GM21737 (cell line): Measurements from ENCODE around the gene SLIRP.
"Not testable (repeated sequence)": the region's sequence is repeated elsewhere in the genome, so short reads cannot be mapped to it uniquely, and the experiment has no call there.

ENCODE experiments used
- ATAC-seq: cut with Tn5 transposase; IDR thresholded peaks from one replicate; pipeline ENCODE4 v1.9.1; 2021; ENCODE audit warnings: mild to moderate bottlenecking, moderate library complexity; ENCODE audit not compliant: unreplicated experiment

SLIRP gene

GRCh38 chr14:77707724-77708408, at the start of gene SLIRP, which contains the start of gene ALKBH1:
SLIRP (plus strand) TSS chr14:77708103; CDS start chr14:77708112, 9 bp downstream.
ALKBH1 (minus strand) TSS chr14:77708023; CDS start chr14:77708004, 19 bp downstream.
- ATAC-seq, result peak; percentile 95

DNA sequence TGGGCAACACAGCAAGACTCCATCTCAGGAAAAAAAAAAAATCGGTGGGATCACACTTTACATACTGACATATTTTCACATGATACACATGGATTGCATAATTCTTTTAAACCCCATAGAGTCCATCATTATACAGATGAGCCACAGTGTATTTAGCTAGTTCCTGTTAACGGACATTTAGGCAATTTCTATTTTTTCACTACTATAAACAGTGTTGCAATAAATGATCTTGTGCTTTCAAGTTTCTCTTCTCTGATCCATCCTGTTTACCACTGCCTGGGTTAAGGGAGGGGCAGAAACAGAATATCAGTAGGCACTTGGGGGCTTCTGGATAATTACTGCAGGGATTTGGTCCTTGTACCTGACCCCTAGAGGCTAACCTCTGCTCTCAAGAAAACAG, 48.1 kb upstream of the SLIRP start:
- ATAC-seq, result no peak

- ATAC-seq, result no peak
These were observed 47.1 kb upstream of the SLIRP start for GRCh38 chr14:77660754-77661153.

- not testable (repeated sequence) for ATAC-seq
These were observed 46.3 kb upstream of the SLIRP start for GRCh38 chr14:77661562-77661961.

DNA sequence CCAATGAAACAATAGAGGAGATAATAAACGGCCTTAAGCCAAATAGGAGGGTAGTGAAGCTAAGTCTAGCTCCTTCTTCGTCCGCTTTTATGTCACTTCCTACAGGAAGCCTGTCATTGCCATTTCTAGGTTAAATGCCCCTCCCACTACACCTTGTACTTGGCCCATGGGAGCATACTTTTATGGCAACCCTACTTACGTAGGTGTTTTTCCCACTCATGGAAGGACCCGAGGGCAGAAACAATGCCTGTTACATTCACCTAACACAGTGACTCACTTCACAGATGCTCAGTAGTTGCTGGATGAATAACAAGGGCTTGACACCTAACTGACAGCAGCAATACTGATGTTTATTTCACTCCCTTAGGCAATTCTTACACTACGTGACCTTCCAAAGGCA, 44.6 kb upstream of the SLIRP start:
- ATAC-seq, result no peak

DNA sequence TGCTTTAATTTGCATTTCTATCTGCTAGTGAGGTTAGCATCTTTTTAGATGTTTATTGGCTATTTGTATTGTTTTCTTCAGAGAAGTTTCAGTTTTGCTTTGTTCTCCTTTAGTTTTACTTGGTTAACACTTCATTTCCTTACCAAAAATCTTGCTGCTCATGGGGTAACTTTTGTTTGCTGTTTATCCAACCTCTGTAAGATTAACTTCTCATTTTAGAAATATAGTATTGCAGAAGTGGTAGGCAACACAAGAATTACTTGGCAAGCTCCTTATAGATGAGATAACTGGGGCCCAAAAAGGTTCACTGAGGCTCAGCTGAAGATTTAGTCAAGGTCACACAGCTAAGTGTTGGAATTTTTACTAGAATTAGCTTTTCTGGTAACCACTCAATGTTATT, 40.6 kb upstream of the SLIRP start:
- ATAC-seq, result no peak

DNA sequence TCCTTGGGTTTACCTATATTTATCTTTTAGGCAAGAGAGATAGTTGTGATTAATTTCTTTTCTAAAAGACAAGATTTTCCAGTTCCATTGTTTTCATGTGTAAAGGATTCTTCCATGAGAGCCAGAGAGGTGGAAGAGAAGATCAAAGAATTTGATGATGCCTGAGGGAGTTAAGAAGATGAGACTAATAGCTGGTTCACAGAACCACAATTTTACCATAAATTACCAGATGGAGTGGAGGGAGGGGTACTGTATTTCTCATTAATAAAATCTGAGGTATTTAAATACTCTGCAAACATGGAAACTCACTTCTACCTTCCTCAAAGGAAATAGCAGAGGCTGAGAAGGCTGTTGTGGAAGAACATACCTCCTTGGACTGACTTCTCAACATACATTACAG, 34.7 kb upstream of the SLIRP start:
- no peak for ATAC-seq

- no peak for ATAC-seq
These were observed 33.0 kb upstream of the SLIRP start for GRCh38 chr14:77674931-77675330.

DNA sequence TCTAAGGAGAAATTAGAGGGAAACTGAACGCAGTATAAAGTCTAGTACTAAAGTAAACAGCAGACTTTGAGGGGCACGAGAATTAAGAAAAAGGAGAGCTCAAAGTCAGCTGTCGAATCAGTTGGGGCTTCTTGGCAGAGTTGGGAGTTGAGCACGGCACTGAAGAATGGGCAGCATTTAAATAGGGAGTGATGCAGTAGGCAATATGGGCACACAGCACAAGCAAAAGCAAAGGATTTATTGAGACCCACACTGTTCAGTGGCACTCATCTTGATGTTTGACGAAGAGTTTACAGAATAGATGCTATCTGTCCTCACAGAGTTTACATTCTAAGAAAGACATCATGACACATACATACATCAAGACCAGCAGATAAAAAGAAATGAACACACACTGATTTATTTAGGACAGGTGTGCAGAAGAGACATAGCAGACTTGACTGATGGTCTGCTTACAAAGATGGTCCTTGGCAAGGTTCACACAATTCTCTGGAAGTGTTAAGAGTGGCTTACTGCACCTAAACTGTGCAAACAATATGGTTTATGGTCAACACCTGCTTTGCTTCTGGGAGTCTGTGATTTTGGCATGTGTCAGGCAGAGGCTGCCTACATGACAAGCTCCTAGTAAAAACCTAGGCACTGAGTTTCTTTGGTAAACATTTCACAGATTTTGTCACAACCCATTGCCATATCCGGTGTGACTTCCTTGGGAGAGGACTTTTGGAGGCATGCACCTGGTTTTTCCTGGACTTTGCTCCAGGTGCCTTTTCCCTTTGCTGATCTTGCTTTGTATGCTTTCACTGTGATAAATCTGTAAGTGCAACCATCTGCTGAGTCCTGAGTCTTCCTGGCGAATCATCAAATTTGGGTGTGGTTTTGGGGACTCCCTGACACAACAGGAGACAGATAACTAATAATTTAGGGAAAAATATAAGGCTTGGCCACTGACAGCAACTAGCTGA, 26.4 kb upstream of the SLIRP start:
- ATAC-seq, result no peak

DNA sequence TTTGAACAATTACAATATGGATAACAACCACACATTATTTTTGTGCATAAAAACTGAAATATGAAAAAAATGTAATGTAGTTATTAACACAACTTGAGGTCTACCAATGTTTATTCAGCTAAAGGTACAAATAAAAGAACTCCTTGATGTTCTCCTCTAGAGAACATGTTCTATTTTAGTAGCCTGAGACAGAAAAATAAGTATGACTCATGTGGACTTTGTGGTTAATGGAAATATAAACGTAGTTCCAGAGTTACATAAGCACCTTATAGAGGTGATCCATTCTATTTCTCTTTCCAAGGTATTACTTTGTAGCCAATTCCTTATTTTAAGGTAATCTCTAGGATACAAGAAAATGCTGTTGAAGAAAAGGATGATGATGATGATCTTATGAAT, 25.7 kb upstream of the SLIRP start:
- ATAC-seq, result no peak

DNA sequence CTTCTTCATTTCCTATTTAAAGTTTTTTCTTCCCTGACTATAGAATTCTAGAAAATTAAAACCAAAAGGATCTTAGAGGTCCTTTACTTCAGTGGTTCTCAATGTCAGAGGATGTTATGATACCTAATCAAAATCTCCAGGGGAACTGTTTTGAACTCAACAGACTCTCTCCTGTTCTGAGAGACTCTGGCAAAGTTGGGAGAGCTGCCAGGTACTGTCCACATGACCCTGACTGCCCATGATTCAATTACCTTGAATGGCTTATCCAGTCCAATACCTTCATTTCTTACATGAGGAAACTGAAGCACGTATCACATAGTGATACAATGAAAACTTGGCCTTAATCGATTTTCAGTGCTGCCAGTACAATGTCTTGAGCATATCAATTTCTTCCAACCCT, 16.6 kb upstream of the SLIRP start:
- ATAC-seq, result no peak

GRCh38 chr14:77707355-77707723, 564 bp upstream of the SLIRP start:
- ATAC-seq, result peak; percentile 17

DNA sequence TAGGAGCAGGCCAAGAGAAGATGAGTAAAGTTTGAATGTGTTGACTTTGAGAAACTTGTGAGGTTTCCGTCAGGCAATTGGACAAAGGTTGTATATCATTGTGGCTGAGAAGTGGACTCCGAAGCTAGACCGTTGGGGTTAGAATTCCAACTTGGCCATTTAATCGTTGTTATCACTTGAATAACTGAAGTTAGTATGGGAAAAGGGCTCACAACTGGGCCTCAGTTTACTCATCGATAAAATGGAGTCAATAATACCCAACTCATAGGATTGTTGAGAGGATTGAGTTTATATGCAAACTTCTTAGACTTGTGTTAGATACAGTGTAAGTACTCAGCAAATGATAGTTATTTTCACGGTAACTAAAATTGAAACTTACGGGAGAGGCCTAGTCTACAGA, 846 bp downstream of the SLIRP start:
- ATAC-seq, result no peak

DNA sequence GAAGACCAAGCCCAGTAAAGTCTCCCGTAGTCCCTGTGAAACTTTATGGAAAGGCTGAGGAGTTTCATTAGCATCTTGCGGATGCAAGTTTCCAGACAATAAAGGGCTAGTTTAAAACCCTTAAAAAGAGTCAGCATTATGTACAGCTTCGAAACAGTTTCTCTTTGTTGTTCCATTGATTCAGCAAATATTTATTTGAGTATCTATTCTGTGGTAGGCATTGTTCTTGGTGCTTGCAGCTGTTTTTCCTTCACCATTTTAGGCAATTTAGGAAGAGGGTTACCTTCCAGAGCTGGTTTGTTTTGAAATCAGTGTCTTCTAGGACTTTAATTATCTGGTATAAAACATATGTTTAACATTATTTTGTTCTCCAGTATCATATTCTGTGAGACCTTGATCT, 1.5 kb downstream of the SLIRP start:
- no peak for ATAC-seq

DNA sequence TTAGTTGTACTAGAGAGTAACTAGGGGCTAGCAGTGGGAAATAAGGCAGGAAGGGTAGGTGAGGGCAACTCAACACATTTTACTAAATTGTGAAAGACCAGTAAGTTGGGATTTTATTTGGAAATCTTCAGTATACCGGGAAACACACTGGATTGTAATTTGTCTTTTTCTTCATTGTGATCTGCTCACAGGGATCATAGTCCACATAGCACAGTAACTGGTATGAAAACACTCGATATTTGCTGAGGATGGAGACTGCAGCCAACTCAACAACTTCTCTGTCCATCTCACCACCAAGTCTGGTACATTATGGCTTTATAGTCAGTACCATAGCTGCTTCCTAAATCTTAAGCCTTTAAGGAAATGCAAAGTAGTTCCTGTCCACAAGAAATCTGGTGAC, 2.5 kb downstream of the SLIRP start:
- ATAC-seq, result no peak

- no peak for ATAC-seq
These were observed 7.0 kb downstream of the SLIRP start for GRCh38 chr14:77714926-77715325.

DNA sequence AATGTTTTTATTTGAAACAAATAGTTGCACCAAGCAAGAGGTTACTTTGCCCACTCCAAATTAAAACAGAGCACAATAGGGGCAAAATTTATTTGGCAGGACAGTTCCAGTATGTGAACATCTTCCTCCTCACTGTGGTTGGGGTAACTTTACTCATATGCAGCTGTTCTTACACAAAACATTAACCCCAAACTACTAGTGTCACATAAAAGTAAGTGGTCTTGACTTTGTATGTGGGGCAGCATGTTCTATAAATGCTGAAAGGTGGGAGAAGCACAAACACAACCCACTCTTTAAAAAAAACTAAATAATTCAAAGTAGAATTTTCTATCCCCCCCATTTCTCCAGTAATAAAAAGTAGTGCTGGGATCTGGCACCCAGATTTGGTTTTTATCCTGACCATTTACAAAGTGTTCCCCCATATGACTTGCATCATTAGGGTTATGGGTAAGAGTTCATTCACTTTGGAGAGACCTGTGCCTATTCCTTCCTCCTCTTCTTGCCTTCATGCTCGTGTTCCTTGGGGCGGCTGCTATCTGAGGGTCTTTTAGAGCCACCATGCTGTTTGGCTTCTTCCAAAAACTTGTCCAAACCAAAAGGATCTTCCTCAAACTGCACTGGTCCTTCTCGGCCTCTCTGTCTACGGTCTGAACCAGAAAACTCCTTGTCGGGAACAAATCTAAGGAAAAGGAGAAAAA, 9.9 kb downstream of the SLIRP start:
- ATAC-seq, result no peak

DNA sequence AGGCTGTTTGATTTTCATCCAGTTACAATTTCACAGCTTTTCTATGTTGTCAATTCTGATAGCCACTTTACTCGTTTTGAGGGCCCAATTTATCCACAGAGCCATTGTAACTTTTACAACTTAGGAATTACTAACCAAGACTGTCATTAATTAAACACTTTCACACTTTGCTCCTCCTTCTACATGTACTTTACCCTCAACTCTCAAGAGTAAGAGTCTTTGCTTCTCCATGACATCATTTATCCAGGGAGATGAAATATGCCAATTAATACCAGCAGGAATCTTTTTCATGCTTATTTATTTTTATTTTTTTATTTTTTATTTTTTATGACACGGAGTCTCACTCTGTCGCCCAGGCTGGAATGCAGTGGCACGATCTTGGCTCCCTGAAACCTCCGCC, 13.5 kb downstream of the SLIRP start:
- no peak for ATAC-seq

- no peak for ATAC-seq
These were observed 14.4 kb downstream of the SLIRP start for GRCh38 chr14:77722301-77722700.

DNA sequence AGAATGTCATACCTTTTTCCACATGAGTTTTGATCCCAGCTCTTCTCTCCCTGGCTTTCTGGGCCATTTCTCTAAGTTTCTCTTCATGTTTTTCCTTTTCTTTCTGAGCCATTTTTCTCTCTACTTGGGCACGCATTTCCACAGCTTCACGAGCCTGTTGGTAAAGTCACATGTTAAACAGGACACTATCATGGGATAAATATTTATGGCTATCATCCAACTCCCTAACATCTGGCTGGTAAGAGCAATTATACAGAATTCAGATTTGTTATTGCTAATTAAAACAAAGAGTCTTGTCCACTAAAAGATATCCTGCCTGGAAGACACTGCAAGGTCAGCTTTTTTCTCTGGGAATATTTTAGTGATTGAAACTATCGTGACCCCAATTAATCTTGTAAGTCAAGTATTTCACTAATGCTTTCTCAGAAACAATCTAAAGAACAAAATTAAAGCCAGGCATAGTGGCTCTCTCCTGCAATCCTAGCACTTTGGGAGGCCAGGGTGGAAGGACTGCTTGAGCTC, 23.1 kb downstream of the SLIRP start:
- ATAC-seq, result no peak

DNA sequence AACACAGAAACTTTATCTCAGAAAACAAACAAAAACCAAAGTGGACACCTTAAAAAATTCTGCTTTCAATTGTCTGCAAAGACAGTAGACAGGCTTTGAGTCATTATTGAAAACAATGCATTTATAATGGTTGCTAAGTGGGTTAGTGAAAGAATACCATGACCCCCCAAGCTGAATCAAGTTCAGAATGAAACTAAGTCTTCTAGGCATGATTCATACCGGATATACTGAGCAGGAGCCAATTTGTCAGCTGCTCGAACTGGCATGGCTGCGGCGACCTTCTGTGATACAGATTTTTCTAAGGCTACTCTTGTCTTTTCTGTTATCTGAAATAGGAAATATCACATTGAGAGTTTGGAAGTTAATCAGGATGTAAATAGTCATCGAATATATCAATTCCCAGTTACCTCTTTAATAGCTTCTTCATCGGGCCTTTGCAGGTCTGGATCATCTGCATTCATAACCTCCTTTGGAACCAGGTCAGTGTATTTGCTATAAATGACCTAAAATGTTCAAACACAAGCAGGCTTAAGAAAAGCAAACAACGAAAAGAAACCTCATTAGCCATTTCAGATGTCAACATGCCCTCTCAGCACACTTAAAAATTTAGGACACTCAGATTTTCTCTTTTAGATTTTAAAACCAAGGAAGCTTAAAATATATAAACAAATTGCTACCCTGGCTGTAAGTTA, 30.8 kb downstream of the SLIRP start:
- no peak for ATAC-seq
